Colonic mucosa (tissue), 4 donors: ENCODE measurements around the gene SESN3. TPM values are rescaled to one million over a fixed set of nuclear protein-coding genes. Genes with fewer than 3 reads are reported as not detected.

Experiments
- DNase-seq: peaks from one replicate; pipeline ENCODE4 v3.0.0-alpha.2; 2020
- H3K27ac ChIP-seq: fragments of 200-600 bp; one replicate; pipeline ENCODE4 v1.8.0; 2021
- H3K27me3 ChIP-seq: fragments of 200-600 bp; one replicate; pipeline ENCODE4 v1.8.0; 2021
- H3K36me3 ChIP-seq: fragments of 200-600 bp; one replicate; pipeline ENCODE4 v1.8.0; 2021
- H3K4me1 ChIP-seq: fragments of 200-600 bp; one replicate; pipeline ENCODE4 v1.8.0; 2021; ENCODE audit warnings: mild to moderate bottlenecking
- H3K4me3 ChIP-seq: fragments of 200-600 bp; one replicate; pipeline ENCODE4 v1.8.0; 2021
- H3K9ac ChIP-seq, 2 donors: one replicate each; pipeline ENCODE4 v1.7.0; 2013; ENCODE audit warnings: control low read depth in 2 of 2, low read depth in 2 of 2, low read length in 2 of 2
- H3K9me3 ChIP-seq: fragments of 200-600 bp; one replicate; pipeline ENCODE4 v1.8.0; 2021
- intact Hi-C: fragments of 100-400 bp; cut with DNase I; formaldehyde crosslinking; loops from one replicate; pipeline ENCODE4 v1.14.1; 2022
- total RNA-seq, 2 donors: library from RNA; stranded (reverse); fragmentation: NEBNext Ultra II Directional in 1 of 2; extraction: Animal tissue kit (Norgen Biotek cat#: 25700) in 1 of 2; gene quantifications; one replicate each; pipeline ENCODE4 v1.2.1, GENCODE V29; 2021
- TF ChIP-seq, protein P1 (sequence below): fragments of 200-600 bp; IDR thresholded peaks from one replicate; pipeline ENCODE4 v1.8.0; 2022; ENCODE audit warnings: antibody characterized with exemption, mild to moderate bottlenecking
- donor health status: healthy.
- donor health status: DM: no; HTN: no; CAD: no.
- donor health status: DM: no; HTN: no; CAD: no.

The SESN3 gene
- total RNA-seq, 2 donors from 2014 or later, result 14.7 to 21.2 TPM

DNA sequence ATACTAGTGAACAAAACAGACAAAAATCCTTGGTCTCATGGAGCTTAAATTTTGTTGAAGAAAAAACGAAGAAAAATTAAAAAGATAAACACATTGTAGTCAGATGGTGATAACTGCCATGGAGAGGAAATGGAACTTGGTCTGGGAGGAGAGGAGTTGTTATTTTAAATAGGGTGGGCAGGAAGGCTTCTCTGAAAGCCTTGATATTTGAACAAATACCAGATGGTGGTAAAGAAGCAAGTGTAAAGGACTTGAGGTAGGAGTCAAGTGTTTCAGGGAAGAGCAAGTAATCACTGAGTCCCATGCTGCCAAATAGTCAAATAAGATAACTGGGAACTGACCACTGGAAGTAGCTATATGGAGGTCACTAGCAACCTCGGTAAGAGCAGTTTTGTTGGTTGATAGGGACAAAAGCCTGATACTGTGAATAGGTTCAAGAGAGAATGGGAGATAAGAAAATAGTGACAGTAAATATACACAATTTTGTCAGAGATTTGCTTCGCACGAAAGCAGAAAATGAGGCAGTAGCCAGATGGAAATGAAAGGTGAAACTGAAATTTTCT lies 55.1 kb downstream of the SESN3 start:
- intact Hi-C loops, result no loop called here
- no peaks in the 10 kb centered on the region for H3K9me3 ChIP-seq
- no peak overlapping the region for H3K4me3 ChIP-seq
- H3K36me3 ChIP-seq, result peaks cover 10% of the 10 kb centered on the region
- no peak for DNase-seq
- no peaks in the 10 kb centered on the region for H3K4me1 ChIP-seq
- H3K9ac ChIP-seq, result no peak overlapping the region
- no peaks in the 10 kb centered on the region for H3K27me3 ChIP-seq
- TF ChIP-seq, protein P1, sequence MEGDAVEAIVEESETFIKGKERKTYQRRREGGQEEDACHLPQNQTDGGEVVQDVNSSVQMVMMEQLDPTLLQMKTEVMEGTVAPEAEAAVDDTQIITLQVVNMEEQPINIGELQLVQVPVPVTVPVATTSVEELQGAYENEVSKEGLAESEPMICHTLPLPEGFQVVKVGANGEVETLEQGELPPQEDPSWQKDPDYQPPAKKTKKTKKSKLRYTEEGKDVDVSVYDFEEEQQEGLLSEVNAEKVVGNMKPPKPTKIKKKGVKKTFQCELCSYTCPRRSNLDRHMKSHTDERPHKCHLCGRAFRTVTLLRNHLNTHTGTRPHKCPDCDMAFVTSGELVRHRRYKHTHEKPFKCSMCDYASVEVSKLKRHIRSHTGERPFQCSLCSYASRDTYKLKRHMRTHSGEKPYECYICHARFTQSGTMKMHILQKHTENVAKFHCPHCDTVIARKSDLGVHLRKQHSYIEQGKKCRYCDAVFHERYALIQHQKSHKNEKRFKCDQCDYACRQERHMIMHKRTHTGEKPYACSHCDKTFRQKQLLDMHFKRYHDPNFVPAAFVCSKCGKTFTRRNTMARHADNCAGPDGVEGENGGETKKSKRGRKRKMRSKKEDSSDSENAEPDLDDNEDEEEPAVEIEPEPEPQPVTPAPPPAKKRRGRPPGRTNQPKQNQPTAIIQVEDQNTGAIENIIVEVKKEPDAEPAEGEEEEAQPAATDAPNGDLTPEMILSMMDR, result no peak
- H3K27ac ChIP-seq, result no peak overlapping the region

DNA sequence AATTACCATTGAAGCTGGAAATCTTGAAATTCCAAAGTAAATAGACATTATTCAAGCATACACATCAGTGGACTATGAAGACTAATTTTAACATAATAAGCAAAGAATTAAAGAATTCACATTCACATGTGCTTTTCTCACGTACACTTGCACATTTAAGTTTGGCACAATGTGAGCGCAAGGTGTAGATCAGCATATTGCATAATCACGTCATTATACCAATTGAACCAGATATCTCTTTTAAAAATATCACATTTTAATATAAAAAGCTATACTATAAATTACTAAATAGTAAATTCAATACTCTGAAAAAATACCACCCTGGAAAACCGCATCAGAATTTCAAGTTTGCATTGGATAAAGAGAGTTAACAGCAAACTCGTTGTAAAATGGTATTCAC lies 60.7 kb downstream of the SESN3 start:
- H3K27me3 ChIP-seq, result no peaks in the 10 kb centered on the region
- no peaks in the 10 kb centered on the region for H3K9me3 ChIP-seq
- DNase-seq, result no peak
- H3K27ac ChIP-seq, result no peak overlapping the region
- intact Hi-C loops, result no loop called here
- peaks cover 10% of the 10 kb centered on the region for H3K36me3 ChIP-seq
- H3K9ac ChIP-seq, result no peak overlapping the region
- TF ChIP-seq, protein P1, result no peak
- no peak overlapping the region for H3K4me3 ChIP-seq
- no peaks in the 10 kb centered on the region for H3K4me1 ChIP-seq

DNA sequence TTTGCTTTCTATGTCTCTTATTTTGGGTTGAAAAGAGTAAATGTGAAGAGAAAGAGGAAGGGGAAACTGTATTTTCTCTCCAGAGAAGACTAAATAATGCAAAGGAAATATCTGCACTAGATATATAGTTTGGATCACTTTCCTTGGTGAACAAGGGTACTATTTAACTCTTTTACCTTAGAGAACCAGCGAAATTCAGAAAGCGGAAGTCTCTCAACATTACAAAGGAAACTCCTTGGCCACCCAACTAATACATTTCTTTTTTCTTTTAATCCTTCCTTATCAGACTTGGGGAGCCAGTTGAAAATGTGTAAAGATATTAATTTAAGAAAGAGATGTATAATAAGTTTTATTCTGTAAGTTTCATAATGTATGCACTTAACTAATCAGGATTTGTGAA lies 64.2 kb downstream of the SESN3 start:
- Histone ChIP-seq H3K27me3 (no peaks in the 10 kb centered on the region), H3K9me3 (no peaks in the 10 kb centered on the region), H3K4me3 (no peak overlapping the region), H3K36me3 (peaks cover 2% of the 10 kb centered on the region), H3K27ac (no peak overlapping the region), H3K4me1 (no peaks in the 10 kb centered on the region), H3K9ac (no peak overlapping the region)
- intact Hi-C loops, result no loop called here
- DNase-seq, result no peak
- TF ChIP-seq, protein P1, result no peak

DNA sequence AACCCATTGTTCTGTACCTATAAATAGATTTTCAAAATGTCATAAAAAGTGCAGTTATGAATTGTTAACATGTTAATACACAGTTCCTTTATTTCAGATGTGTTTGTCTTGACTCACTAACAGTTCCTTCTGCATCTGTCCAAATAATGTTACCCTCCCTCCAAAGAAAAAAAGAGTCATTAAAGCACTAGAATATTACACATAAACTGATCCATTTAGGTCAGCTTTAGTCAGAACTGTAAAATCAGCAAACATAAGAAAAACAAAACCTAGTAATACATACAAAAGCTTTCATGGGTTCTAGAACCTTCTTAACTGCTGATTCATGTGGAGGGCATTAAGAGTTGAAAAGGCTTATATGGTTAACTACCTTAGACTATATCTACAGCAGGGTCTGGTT lies 65.4 kb downstream of the SESN3 start:
- no peak overlapping the region for H3K27ac ChIP-seq
- no peaks in the 10 kb centered on the region for H3K36me3 ChIP-seq
- H3K9me3 ChIP-seq, result no peaks in the 10 kb centered on the region
- no peak for DNase-seq
- H3K27me3 ChIP-seq, result no peaks in the 10 kb centered on the region
- no peaks in the 10 kb centered on the region for H3K4me1 ChIP-seq
- intact Hi-C loops, result no loop called here
- no peak overlapping the region for H3K9ac ChIP-seq
- TF ChIP-seq, protein P1, result no peak
- no peak overlapping the region for H3K4me3 ChIP-seq

DNA sequence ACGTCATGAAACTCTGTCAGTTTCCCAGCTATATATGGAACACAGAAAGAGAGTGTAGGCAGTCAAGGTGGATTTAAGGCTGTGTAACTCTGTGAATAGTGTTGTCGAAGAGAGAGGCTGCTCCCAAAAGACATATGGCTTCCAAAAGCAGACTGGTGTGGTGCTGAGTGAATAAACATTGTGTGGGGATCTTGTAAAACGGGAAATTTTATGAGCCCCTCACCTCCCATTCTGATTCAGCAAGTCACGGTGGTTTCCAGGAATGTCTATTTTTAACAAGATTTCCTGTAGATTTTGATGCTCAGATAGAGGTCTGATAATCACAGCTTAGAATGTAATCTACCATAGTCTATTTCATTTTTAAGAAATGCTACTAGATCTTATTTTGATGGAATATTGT lies 67.9 kb downstream of the SESN3 start:
- Histone ChIP-seq H3K9me3 (no peaks in the 10 kb centered on the region), H3K27ac (no peak overlapping the region), H3K27me3 (no peaks in the 10 kb centered on the region), H3K9ac (no peak overlapping the region), H3K4me3 (no peak overlapping the region), H3K36me3 (no peaks in the 10 kb centered on the region), H3K4me1 (no peaks in the 10 kb centered on the region)
- intact Hi-C loops, result no loop called here
- no peak for DNase-seq
- TF ChIP-seq, protein P1, result no peak
